GM18868 (cell line): Measurements from ENCODE around the gene AFF3.

Experiments used
- ATAC-seq: cut with Tn5 transposase; IDR thresholded peaks from one replicate; pipeline ENCODE4 v1.9.1; 2021; ENCODE audit warnings: mild to moderate bottlenecking, moderate library complexity; ENCODE audit not compliant: unreplicated experiment

The AFF3 gene

DNA sequence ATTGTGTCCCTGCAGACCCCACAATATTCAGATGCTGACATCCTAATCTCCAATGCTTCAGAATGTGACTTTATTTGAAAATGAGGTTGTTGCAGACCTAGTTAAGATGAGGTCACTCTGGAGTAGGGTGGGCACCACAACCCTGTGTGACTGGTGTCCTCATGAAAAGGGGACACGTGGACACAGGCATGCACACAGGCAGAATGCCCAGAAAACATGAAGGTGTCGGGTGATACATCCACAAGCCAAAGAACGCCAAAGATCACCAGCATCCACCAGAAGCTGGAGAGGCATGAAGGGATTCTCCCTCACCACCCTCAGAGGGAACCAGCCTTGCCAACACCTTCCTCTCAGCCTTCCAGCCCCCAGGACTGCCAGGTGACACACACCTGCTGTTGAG lies 69.3 kb downstream of the AFF3 start:
- no peak for ATAC-seq

DNA sequence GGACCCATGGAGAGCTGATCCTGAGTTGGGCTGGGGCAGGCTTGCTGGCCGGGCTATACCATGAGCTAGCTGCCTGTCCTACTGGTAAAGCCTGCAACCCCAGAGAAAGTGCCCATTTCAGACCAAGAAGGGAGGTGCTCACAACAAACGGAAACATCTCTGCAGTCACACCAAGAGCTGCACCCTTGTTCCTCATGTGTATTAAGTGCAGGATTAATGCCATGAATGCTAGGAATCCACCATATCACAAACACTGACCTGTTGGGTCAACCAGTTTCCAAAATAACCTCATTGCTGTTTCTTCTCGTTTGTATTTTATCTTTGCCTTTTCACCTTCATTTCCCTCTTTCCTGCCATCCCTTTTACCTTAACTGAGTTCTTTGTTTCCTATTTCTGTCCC lies 69.9 kb downstream of the AFF3 start:
- no peak for ATAC-seq

DNA sequence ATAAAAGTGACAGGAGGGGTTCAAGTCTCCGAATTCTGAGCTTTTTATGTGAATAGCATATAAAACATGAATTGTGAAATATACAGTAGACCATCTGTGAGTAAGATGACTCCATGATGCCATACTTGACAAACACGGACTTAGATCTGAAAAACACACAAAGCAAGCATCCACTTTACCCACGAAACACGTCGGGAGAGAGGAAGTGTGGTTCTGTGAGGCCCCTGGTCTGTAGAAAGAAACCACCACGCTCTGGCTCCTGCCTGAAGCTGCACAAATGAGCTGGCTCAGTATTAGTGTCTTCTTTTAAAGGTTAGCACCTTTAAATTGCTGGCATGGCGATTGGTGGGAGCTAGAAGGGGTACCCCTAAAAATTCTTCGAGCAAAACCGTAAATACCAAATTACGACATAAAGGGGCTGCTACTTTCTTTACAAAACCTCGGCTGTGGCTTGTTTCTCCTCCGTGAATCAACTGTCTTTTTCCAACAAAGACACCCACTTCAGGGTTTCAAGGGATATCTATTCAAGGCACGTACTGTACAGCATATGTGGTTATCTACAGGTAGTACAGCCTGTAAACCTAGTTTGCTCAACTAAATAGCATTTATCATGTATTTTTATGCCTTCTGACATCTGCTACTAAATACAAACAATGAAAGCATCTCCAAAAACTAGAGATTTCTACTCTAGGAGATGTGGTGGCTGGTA lies 70.9 kb downstream of the AFF3 start:
- ATAC-seq: no peak

DNA sequence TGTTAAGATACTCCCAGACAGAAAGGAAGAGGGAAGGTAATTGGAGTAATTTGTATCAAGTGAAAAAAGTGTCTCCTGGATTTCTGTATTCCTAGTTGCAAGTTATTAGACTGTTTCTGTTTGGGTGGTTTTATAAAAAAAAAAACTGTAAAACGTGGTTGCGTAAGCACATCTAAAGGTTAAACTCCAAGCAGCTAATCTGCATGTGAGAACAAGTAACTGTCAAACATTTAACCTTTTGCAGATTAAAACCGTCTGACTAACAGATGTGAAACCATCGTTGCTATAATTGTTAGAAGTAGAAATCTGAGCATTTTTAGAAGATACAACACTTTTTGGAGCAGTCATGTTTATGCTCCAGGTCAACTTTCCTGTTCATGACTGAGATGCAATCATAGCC lies 72.3 kb downstream of the AFF3 start:
- no peak for ATAC-seq

DNA sequence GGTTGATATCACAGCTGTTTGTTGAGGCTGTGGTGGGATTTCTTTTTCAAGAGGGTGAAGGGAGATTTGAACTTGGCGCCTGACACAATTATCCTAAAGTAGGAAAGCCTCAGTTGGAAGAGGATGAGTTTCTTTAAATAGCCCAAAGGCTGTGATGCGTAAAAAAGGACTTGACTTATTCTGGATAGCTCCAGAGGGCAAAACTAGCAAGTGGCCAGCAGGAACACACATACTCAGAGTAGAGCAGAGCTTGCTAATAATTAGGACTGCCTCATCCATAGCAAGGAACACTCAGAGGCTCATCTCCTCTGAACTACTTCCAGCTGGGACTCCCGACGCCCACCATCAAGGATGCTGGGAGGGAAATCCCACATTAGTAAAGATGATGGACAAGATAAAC lies 74.0 kb downstream of the AFF3 start:
- ATAC-seq: no peak

DNA sequence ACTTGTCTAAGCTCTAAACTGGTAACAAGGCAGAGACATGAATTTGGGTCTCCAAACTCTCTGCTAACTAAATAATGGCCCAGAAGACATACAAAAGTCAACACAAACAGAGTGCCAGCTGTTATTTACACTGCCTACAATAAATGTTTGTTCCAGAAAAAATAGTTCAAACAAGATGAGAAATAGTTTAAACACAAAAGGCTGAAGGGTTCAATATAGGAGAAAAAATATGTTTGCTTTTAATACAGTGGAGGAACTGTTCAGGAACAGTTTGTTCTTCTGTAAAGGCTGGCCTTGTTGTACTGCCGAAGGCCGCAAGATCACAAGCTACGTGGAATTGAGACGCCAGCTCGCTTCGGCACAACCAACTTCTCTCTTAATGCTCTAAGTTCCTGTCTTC lies 74.6 kb downstream of the AFF3 start:
- no peak for ATAC-seq

DNA sequence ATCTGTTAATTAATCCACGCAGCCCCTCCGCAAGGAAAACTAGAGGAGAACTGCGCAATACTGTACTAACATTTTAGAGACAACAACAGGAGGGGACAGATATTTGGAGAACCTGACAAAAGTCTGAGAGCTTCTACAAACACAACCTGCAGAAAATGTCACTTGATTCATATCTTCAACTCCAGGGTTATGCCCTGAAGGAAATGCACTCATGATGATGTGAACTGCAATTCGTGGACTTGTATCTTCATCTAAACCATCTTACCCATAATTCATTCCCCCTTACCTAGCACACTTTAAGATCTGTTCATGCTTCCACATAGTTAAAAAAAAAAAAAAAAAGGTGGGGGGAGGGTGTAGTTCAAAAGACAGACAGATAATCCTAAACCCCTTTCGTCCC lies 75.5 kb downstream of the AFF3 start:
- no peak for ATAC-seq

DNA sequence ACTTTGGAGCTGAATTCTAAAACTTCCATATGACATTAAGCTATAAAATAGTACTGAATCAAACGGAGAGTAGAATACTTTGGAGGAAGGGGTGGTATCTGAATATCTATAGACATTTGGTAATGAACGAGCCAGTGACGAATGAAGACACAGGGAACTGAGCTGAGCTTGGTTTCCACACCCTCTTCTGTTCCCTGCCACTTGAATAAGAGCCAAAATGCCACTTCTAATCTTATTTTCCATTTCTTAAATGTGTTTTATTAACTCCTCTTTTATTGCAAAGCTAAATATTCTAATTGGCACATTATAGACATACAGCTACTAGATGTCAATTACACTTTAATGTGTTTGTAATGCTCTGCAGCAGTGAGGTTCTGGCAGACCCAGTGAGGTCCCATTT lies 76.1 kb downstream of the AFF3 start:
- ATAC-seq: no peak

DNA sequence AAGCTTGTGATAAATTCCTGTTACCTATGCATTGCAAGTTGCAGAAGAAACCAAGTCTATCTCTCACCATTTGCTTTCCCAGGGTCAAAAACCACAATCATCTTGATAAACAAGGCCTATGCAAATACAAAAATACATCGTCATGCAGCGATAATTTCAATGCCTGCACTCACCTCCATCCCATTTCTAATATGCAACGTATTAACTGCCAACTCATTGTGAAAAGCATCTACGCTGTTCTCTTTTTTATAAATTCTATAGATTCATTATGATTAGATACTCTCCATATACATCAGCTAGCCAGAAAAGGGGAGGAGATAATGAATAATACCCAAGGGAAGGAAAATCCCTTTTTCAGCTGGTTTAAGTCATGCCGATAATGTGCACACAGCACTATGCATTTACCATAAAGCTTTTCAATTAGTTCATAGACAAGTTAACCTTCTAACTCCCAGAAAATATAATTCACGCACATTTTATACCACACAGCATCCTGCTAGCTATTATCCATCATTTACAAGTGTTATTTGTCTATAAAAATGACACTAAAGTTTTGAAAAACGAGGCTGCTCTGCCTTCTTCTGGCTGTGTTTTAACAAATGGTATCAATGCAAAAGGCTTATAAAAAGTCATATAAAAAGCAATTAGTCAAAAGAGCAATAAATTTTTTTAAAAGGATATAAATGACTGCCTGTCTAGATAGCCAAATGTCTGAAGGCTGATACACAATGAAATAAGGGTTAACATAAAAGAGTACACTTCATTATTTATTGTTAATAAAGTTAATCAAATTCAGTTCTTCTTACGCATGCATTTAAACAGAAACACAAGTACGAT lies 77.6 kb downstream of the AFF3 start:
- ATAC-seq: no peak

DNA sequence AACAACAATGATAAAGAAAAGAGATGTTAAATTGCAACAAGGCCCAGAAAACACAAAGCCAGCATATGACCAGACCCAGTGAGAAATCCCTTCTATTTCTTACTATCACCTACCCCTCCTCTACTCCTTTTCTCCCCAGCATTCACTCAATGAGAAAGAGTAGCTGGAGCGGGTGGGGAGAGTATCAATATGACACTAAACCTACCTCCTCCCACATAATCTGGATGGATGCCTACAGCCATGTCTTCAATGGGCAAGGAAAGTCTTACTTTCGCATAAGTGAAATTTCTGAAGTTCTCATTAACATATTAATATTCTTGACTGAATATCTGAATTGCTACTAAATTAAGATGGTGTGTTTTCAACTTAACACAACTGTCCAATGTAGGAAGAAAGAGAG lies 78.2 kb downstream of the AFF3 start:
- no peak for ATAC-seq

DNA sequence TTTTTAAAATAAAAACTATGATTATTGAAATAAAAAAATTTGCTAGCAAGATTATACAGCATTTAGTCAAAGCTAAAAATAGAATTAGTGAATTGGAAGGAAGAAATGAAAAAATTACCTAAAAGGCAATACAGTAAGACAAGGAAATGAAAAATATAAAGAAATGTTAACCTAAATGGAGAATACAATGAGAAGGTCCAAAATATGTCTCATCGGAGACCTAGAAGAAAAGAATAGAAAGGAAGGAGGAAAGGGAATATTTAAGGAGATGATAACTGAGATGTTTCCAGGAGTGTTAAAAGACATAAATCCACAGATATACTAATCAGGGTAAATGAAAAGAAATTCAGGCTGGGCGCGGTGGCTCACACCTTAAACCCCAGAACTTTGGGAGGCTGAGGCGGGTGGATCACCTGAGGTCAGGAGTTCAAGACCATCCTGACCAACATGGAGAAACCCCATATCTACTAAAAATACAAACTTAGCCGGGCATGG lies 78.9 kb downstream of the AFF3 start:
- ATAC-seq: no peak

DNA sequence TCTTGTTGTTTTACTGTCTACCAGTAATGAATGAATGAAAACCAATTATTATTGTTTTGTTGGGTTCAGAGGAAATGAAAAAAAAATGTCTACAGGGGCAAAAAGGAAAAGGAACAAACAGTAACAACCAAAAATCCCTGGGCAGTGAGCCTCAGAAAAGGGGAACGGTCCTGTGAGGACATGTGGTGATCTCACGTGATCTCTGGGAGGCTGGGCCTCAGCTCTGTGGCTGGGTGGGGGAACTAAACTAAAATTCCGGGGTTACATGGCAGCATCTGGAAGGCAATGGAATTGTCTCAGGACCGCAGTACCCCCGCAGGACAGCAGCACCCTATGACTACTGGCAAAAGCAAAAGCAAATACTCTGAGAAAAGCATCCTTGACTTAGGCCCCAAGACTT lies 80.1 kb downstream of the AFF3 start:
- ATAC-seq: no peak

DNA sequence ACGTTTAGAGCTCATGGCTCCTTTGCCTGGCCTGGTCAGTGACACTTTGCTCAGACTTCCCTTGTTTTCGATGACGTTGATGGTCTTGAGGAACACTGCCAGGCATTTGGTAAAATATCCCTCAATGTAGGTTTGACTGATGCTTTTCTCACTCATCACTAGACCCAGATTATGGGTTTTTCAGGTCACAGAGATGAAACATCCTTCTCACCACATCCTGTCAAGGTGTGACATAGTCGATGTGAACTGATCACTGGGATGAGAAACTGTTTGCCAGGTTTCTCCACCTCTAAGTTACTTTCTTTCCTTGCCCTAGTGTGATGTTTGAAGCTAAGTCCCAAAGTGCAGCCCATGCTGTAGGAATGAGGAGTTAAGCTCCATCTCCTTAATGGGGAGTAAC lies 81.5 kb downstream of the AFF3 start:
- no peak for ATAC-seq

DNA sequence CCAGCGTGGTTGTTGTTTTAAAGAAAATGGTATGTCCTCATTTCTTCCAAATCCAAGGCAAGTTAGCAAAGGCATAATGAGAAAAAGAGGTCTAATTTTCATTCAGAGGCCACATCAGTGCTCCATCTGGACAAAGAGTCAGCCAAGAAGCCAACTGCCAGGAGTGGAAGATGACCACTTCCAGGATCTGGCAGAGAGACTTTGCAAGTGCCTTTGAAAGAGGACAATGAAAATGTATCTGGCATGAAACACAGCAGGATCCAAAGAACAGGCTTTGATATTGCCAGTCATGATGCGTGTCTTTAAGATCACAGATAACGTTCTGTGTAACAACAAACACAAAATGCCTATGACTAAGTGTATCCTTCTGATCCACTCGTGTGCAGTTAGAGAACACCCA lies 82.8 kb downstream of the AFF3 start:
- ATAC-seq: no peak

DNA sequence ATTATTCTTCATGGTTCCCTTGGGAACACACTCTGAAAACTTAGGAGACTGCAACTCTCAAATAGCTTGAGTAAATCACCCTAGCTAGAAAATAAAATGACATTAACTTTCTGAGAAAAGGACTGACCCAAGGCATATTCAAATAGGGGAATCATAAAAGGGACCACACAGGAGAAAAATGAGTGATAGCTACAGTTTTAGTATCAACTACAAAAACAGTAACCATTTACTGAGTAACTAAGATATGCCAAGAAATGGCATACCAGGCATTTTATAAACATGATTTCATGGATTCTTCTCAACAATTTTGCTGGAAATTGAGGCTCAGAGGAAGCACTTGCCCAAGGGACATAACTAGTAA lies 84.5 kb downstream of the AFF3 start:
- no peak for ATAC-seq

DNA sequence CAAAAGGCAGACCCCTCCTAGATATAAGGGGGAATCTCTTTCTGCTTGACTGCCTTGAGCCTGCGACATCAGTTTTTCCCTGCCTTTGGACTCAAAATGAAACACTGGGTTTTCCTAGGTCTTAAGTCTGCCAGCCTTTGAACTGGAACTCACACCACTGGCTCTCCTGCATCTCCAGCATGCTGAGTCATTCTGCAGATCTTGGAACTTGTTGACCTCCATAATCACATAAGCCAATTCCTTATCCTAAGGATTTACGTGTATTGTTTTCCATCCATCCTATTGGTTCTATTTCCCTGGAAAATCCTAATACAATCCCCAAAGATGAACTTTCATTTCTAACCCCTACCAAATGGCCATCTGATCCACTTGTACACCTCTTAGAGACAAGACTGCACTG lies 88.0 kb downstream of the AFF3 start:
- no peak for ATAC-seq

DNA sequence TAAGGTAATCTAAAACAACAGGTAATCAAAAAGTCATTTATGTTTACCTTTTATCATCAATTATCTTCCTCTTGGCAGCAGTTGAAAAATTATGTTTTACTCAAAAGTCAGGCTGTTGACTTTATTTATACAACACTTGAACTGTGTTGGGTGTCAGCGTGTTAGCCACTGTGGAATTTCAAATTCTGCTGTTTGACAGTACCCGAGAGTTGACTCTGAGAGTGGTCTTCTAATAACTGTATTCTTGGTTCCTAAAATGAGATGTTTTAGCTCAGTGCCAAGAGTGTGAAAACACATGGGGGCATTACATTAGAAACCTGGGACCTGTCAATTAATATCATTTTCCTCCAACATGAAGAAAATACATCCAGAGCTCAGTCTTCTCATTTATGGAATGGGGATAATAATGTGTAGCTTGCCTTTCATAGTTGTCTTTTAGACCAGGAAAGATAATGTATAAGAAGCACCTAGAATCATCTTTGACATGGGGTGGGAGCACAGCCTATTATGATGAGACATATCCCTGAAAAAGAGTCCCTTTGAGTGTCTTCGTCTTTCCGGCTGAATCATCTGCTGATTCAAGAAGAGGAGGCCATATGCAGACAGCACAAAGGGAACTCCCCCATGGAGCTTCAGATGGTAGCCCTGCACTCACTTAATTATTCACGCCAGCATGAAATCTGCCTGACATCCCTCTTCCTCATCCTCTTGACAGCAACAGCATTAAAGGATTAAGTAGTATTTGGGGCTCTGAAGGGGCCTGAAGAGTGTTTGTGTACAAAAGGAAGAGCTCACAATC lies 89.1 kb downstream of the AFF3 start:
- no peak for ATAC-seq

DNA sequence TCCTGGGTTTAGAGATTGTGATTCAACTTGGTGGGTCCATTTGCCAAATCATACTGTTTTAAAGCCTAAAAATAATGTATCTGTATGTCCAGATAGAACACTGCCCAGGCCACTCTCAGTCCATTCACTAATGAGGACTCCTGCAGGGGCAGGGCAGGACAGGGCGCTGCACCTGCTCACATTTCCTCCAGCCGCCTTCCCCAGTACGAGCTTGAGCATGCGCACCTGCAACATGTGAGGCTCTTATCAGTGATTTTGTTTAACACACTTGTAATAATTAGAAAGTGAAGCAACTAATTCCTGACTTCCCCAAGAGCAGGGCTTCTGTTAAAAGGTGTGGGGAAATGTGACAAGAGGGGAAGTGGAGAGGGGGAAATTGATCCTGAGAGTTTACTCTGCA lies 89.7 kb downstream of the AFF3 start:
- no peak for ATAC-seq

DNA sequence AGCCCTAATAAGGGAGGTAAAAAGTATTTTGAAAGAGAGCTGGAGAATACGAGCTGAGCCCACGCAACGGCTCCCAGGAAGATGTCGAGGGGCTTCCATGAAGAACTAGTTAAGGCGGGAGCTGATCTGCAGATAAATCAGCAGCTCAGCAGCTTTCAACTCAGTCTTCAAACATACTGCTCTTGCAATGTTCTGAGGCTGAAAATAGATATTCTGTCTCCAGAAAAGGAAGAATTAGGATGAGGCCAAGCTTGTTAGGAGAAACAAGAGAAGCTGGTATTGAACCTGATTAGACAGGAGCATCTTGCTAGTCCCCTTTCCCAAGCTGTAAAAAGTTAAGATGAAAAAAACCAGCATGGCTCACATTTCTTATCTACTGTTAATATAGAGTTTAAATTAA lies 91.1 kb downstream of the AFF3 start:
- no peak for ATAC-seq

DNA sequence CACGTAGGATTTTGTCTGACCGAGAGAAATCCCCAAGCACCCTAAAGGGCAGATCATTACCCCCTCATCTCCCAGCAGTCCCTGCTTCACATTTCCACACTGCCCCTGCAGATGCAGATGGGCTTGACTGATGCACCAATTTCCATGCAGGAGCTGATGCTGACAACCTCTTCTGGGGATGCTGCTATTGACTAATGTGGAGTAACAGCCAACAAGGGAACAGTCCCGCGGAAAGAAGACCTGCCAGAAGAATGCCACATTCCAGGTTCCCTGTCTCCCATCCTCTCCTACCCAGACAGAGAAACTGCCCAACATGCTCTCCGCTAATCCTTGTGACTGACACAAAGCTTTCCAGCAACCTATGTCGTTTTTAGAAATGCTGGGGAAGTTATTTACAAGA lies 91.7 kb downstream of the AFF3 start:
- ATAC-seq: no peak
